Fibroblast of lung (primary cell): Measurements from ENCODE around the gene GALNT11. TPM values are rescaled to one million over a fixed set of nuclear protein-coding genes. Genes with fewer than 3 reads are reported as not detected.
"Not testable (repeated sequence)": the region's sequence is repeated elsewhere in the genome, so short reads cannot be mapped to it uniquely, and the experiment has no call there.

Experiments
- DNase-seq, 2 donors: peaks; one replicate each; pipeline versions ENCODE4 v3.0.0 to v3.0.0-alpha.2; 2010; ENCODE audit warnings: low read depth in 2 of 2
- H2AFZ ChIP-seq: 2 replicates; pipeline ENCODE4 v1.5.1; 2012; ENCODE audit warnings: low read length, control low read depth, inconsistent platforms
- H3K27ac ChIP-seq: 2 replicates; pipeline ENCODE4 v1.5.1; 2011; ENCODE audit warnings: low read length, control low read depth; ENCODE audit not compliant: insufficient read depth
- H3K27me3 ChIP-seq: 2 replicates; pipeline ENCODE4 v1.5.1; 2011; ENCODE audit warnings: mild to moderate bottlenecking, low read length; ENCODE audit not compliant: control insufficient read depth, insufficient read depth
- H3K36me3 ChIP-seq: 2 replicates; pipeline ENCODE4 v1.5.1; 2011; ENCODE audit warnings: low read length; ENCODE audit not compliant: control insufficient read depth, insufficient read depth
- H3K4me1 ChIP-seq: 2 replicates; pipeline ENCODE4 v1.5.1; 2011; ENCODE audit warnings: low read length; ENCODE audit not compliant: control insufficient read depth, insufficient read depth; ENCODE audit errors: extremely low read depth
- H3K4me2 ChIP-seq: 2 replicates; pipeline ENCODE4 v1.5.1; 2011; ENCODE audit warnings: low read length, control low read depth; ENCODE audit not compliant: insufficient read depth; ENCODE audit errors: extremely low read depth
- H3K4me3 ChIP-seq, 4 experiments: fragments of 200-600 bp in 1 of 4; sonication (generic) in 1 of 4; replicated peaks in 1 of 4; 2 replicates each; pipeline ENCODE4 v1.5.1; 2011 to 2016; ENCODE audit warnings: low read length in 4 of 4, low read depth in 3 of 4, mild to moderate bottlenecking in 3 of 4, control low read depth in 2 of 4, inconsistent platforms in 1 of 4, mixed read lengths in 1 of 4; ENCODE audit not compliant: insufficient read depth in 1 of 4; ENCODE audit errors: control extremely low read depth in 1 of 4
- H3K79me2 ChIP-seq: 2 replicates; pipeline ENCODE4 v1.5.1; 2012; ENCODE audit warnings: mild to moderate bottlenecking, low read length, inconsistent platforms; ENCODE audit not compliant: control insufficient read depth, insufficient read depth
- H3K9ac ChIP-seq: 2 replicates; pipeline ENCODE4 v1.5.1; 2011; ENCODE audit warnings: mild to moderate bottlenecking, low read length, control low read depth; ENCODE audit not compliant: insufficient read depth
- H3K9me3 ChIP-seq: 2 replicates; pipeline ENCODE4 v1.5.1; 2012; ENCODE audit warnings: low read depth, low read length; ENCODE audit not compliant: control insufficient read depth, insufficient read depth
- H4K20me1 ChIP-seq: 2 replicates; pipeline ENCODE4 v1.5.1; 2011; ENCODE audit warnings: low read length; ENCODE audit not compliant: control insufficient read depth, insufficient read depth; ENCODE audit errors: extremely low read depth
- EZH2 ChIP-seq: IDR thresholded peaks from 2 replicates; pipeline ENCODE4 v1.5.1; 2012; ENCODE audit warnings: low read length, control low read depth, mild to moderate bottlenecking; ENCODE audit errors: missing control alignments
- polyA plus RNA-seq, 2 donors: library from polyadenylated mRNA; depleted of rRNA in 1 of 2; stranded (reverse) in 1 of 2; unstranded in 1 of 2; fragments of >200 nt; gene quantifications; 2 replicates each; pipeline ENCODE4 v1.2.1, GENCODE V29; 2011 to 2012; ENCODE audit warnings: missing spikeins in 1 of 2
- total RNA-seq: library from RNA; depleted of rRNA; stranded (reverse); fragments of >200 nt; gene quantifications from 2 replicates; pipeline ENCODE4 v1.2.1, GENCODE V29; 2014
- TF ChIP-seq, protein P1 (sequence below), 2 donors: IDR thresholded peaks in 1 of 2; conservative IDR thresholded peaks in 1 of 2; 1 replicate in 1 of 2; 2 replicates in 1 of 2; pipeline ENCODE4 v1.5.1; 2011 to 2012; ENCODE audit warnings: low read length in 2 of 2, control low read depth in 1 of 2, inconsistent platforms in 1 of 2, low read depth in 1 of 2, mild to moderate bottlenecking in 1 of 2

Gene GALNT11
- total and polyA plus RNA-seq, 2 donors (not counting 1 experiment from before 2014, with no cell fraction given), result 43.8 to 56.3 TPM

DNA sequence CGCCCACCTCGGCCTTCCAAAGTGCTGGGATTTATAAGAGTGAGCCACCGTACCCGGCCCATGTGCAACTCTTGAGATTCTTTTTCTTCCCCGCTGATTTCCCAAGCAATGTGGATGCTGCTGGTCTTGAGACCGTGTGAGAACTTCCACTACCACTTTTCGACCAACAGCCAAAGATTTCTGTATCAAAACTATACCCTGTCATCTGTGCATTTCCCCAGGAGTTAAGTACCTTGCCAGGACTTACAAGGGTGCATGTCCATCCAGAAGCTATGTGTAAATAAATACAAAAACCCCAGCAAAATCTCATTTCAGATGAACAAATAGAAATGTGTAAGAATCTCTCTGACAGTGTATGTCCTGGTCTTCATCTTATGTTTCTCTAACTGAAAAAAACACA lies 9.9 kb upstream of the GALNT11 start:
- Histone ChIP-seq H3K27ac (no peak overlapping the region), H3K79me2 (no peaks in the 10 kb centered on the region), H3K4me3 (no peak overlapping the region), H3K9me3 (no peaks in the 10 kb centered on the region), H2AFZ (no peak overlapping the region), H3K4me2 (no peak overlapping the region), H4K20me1 (no peaks in the 10 kb centered on the region), H3K4me1 (no peaks in the 10 kb centered on the region), H3K9ac (no peak overlapping the region), H3K27me3 (no peaks in the 10 kb centered on the region), H3K36me3 (no peaks in the 10 kb centered on the region)
- no peak for DNase-seq
- no peak for TF ChIP-seq EZH2
- TF ChIP-seq, protein P1, sequence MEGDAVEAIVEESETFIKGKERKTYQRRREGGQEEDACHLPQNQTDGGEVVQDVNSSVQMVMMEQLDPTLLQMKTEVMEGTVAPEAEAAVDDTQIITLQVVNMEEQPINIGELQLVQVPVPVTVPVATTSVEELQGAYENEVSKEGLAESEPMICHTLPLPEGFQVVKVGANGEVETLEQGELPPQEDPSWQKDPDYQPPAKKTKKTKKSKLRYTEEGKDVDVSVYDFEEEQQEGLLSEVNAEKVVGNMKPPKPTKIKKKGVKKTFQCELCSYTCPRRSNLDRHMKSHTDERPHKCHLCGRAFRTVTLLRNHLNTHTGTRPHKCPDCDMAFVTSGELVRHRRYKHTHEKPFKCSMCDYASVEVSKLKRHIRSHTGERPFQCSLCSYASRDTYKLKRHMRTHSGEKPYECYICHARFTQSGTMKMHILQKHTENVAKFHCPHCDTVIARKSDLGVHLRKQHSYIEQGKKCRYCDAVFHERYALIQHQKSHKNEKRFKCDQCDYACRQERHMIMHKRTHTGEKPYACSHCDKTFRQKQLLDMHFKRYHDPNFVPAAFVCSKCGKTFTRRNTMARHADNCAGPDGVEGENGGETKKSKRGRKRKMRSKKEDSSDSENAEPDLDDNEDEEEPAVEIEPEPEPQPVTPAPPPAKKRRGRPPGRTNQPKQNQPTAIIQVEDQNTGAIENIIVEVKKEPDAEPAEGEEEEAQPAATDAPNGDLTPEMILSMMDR (conservative IDR thresholded peaks at IDR 0.05 in 1 of 2, IDR thresholded peaks at IDR 0.05 in 1 of 2; ENCODE audit: low read depth in 1 of 2, low read length in 2 of 2), result no peak

GRCh38 chr7:152016947-152017346 lies 8.5 kb upstream of the GALNT11 start:
- no peak overlapping the region for H2AFZ ChIP-seq
- H3K27me3 ChIP-seq, result no peaks in the 10 kb centered on the region
- no peaks in the 10 kb centered on the region for H3K36me3 ChIP-seq
- no peak overlapping the region for H3K27ac ChIP-seq
- no peaks in the 10 kb centered on the region for H3K4me1 ChIP-seq
- H3K4me2 ChIP-seq, result no peak overlapping the region
- no peaks in the 10 kb centered on the region for H4K20me1 ChIP-seq
- TF ChIP-seq EZH2, result no peak
- TF ChIP-seq, protein P1 (conservative IDR thresholded peaks at IDR 0.05 in 1 of 2, IDR thresholded peaks at IDR 0.05 in 1 of 2; ENCODE audit: low read depth in 1 of 2, low read length in 2 of 2), result no peak
- no peak overlapping the region for H3K4me3 ChIP-seq
- H3K9ac ChIP-seq, result no peak overlapping the region
- H3K79me2 ChIP-seq, result no peaks in the 10 kb centered on the region
- H3K9me3 ChIP-seq, result no peaks in the 10 kb centered on the region
- no peak for DNase-seq

DNA sequence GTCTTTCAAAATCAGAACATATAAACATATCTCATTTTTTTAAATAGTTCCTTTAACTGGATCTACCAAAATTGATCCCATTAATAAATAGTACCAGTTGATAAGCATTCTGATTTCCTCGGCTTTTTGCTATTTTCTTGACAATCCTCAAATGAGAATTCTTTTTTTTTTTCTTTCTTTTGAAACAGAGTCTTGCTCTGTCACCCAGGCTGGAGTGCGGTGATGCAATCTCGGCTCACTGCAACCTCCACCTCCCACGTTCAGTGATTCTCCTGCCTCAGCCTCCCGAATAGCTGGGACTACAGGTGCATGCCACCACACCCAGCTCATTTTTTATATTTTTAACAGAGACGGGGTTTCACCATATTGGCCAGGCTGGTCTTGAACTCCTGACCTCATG lies 7.8 kb upstream of the GALNT11 start:
- H3K9me3 ChIP-seq, H2AFZ ChIP-seq, H3K4me3 ChIP-seq, H3K36me3 ChIP-seq, H3K27me3 ChIP-seq, H3K27ac ChIP-seq, H3K9ac ChIP-seq, H3K4me1 ChIP-seq, H4K20me1 ChIP-seq, H3K4me2 ChIP-seq, DNase-seq, H3K79me2 ChIP-seq: not testable (repeated sequence)

DNA sequence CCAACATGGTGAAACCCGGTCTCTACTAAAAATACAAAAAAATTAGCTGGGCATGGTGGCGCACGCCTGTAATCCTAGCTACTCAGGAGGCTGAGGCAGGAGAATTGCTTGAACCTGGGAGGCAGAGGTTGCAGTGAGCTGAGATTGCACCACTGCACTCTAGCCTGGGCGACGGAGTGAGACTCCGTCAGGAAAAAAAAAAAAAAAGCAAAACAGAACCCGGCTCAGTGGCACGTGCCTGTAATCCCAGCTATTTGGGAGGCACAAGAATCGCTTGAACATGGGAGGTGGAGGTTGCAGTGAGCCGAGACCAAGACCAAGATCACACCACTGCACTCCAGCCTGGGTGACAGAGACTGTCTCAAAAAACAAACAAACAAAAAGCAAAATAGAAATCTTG lies 3.7 kb upstream of the GALNT11 start:
- H3K9ac ChIP-seq, H3K4me1 ChIP-seq, H4K20me1 ChIP-seq, H2AFZ ChIP-seq, H3K4me3 ChIP-seq, H3K36me3 ChIP-seq, H3K27ac ChIP-seq, H3K4me2 ChIP-seq, H3K79me2 ChIP-seq, H3K9me3 ChIP-seq, H3K27me3 ChIP-seq, DNase-seq: not testable (repeated sequence)
